Mesenchymal stem cell (in vitro differentiated cells and primary cell): ENCODE measurements around the gene MRPL49.

Experiments
- DNase-seq: peaks from one replicate; pipeline ENCODE4 v3.0.0-alpha.2; 2013
- H2AFZ ChIP-seq: one replicate; pipeline ENCODE4 v1.6.1; 2013; ENCODE audit warnings: low read depth, mild to moderate bottlenecking, control low read depth, inconsistent platforms, low read length, moderate library complexity
- H2AK5ac ChIP-seq: 2 replicates; pipeline ENCODE4 v1.6.1; 2013; ENCODE audit warnings: low read length, moderate library complexity, mild to moderate bottlenecking, inconsistent platforms; ENCODE audit not compliant: severe bottlenecking
- H2BK120ac ChIP-seq: one replicate; pipeline ENCODE4 v1.6.1; 2013; ENCODE audit warnings: low read depth, mild to moderate bottlenecking, inconsistent platforms, low read length, moderate library complexity
- H2BK12ac ChIP-seq, 2 experiments: one replicate each; pipeline ENCODE4 v1.6.1; 2013; ENCODE audit warnings: inconsistent platforms in 2 of 2, low read length in 2 of 2, mild to moderate bottlenecking in 2 of 2, moderate library complexity in 2 of 2, control low read depth in 1 of 2
- H2BK15ac ChIP-seq: one replicate; pipeline ENCODE4 v1.6.1; 2013; ENCODE audit warnings: mild to moderate bottlenecking, low read depth, inconsistent platforms; ENCODE audit not compliant: poor library complexity, severe bottlenecking
- H2BK5ac ChIP-seq: 2 replicates; pipeline ENCODE4 v1.6.1; 2013; ENCODE audit warnings: low read depth, mild to moderate bottlenecking, low read length, control low read depth, inconsistent platforms; ENCODE audit not compliant: poor library complexity, severe bottlenecking
- H3K14ac ChIP-seq, 2 experiments: one replicate each; pipeline ENCODE4 v1.6.1; 2013; ENCODE audit warnings: inconsistent platforms in 2 of 2, low read length in 2 of 2, control low read depth in 1 of 2, mild to moderate bottlenecking in 1 of 2, moderate library complexity in 1 of 2
- H3K18ac ChIP-seq, 2 experiments: one replicate each; pipeline ENCODE4 v1.6.1; 2013; ENCODE audit warnings: inconsistent platforms in 2 of 2, low read length in 2 of 2, control low read depth in 1 of 2, low read depth in 1 of 2, mild to moderate bottlenecking in 1 of 2
- H3K23ac ChIP-seq, 2 experiments: one replicate each; pipeline ENCODE4 v1.6.1; 2013; ENCODE audit warnings: inconsistent platforms in 2 of 2, low read length in 2 of 2, mild to moderate bottlenecking in 2 of 2, moderate library complexity in 2 of 2, control low read depth in 1 of 2
- H3K27ac ChIP-seq: 2 replicates; pipeline ENCODE4 v1.5.1; 2013; ENCODE audit warnings: mild to moderate bottlenecking, moderate library complexity, low read length, control low read depth, inconsistent platforms; ENCODE audit not compliant: poor library complexity, severe bottlenecking
- H3K27me3 ChIP-seq, 2 experiments: 2 replicates each; pipeline versions ENCODE4 v1.6.1 to v1.7.0; 2013; ENCODE audit warnings: low read length in 2 of 2, mild to moderate bottlenecking in 2 of 2, moderate library complexity in 2 of 2, control low read depth in 1 of 2, inconsistent platforms in 1 of 2; ENCODE audit not compliant: control insufficient read depth in 1 of 2, insufficient read depth in 1 of 2
- H3K36me3 ChIP-seq, 2 experiments: 2 replicates each; pipeline versions ENCODE4 v1.6.1 to v1.7.0; 2013; ENCODE audit warnings: low read length in 2 of 2, control low read depth in 1 of 2, inconsistent platforms in 1 of 2, low read depth in 1 of 2, mild to moderate bottlenecking in 1 of 2; ENCODE audit not compliant: insufficient read depth in 2 of 2, control insufficient read depth in 1 of 2
- H3K4ac ChIP-seq, 2 experiments: one replicate each; pipeline ENCODE4 v1.6.1; 2013; ENCODE audit warnings: inconsistent platforms in 2 of 2, low read length in 2 of 2, mild to moderate bottlenecking in 2 of 2, moderate library complexity in 2 of 2, control low read depth in 1 of 2, low read depth in 1 of 2
- H3K4me1 ChIP-seq: 2 replicates; pipeline ENCODE4 v1.6.1; 2013; ENCODE audit warnings: low read depth, low read length, control low read depth; ENCODE audit not compliant: control insufficient read depth, insufficient read depth
- H3K4me2 ChIP-seq: 2 replicates; pipeline ENCODE4 v1.6.1; 2013; ENCODE audit warnings: low read length, mild to moderate bottlenecking, inconsistent platforms; ENCODE audit not compliant: poor library complexity, severe bottlenecking
- H3K4me3 ChIP-seq, 2 experiments: 2 replicates each; pipeline versions ENCODE4 v1.5.1 to v1.7.0; 2013; ENCODE audit warnings: low read length in 2 of 2, mild to moderate bottlenecking in 2 of 2, control low read depth in 1 of 2, low read depth in 1 of 2; ENCODE audit not compliant: insufficient read depth in 1 of 2
- H3K79me1 ChIP-seq: replicated peaks from 2 replicates; pipeline ENCODE4 v1.6.1; 2013; ENCODE audit warnings: mild to moderate bottlenecking, control low read depth, low read length, inconsistent platforms; ENCODE audit not compliant: poor library complexity, severe bottlenecking
- H3K9ac ChIP-seq: 2 replicates; pipeline ENCODE4 v1.7.0; 2013; ENCODE audit warnings: mild to moderate bottlenecking, low read length, moderate library complexity
- H3K9me3 ChIP-seq: 2 replicates; pipeline ENCODE4 v1.7.0; 2013; ENCODE audit warnings: mild to moderate bottlenecking, low read length; ENCODE audit not compliant: control insufficient read depth
- H4K8ac ChIP-seq: one replicate; pipeline ENCODE4 v1.6.1; 2013; ENCODE audit warnings: inconsistent platforms, mild to moderate bottlenecking, low read length, moderate library complexity
- H4K91ac ChIP-seq: one replicate; pipeline ENCODE4 v1.6.1; 2013; ENCODE audit warnings: mild to moderate bottlenecking, low read length, inconsistent platforms
- WGBS: methylation state at CpG from one replicate; pipeline ENCODE4 v1.1.7; 2013; ENCODE audit warnings: mixed read lengths; 5-methylcytosine and 5-hydroxymethylcytosine counted together

MRPL49 gene

DNA sequence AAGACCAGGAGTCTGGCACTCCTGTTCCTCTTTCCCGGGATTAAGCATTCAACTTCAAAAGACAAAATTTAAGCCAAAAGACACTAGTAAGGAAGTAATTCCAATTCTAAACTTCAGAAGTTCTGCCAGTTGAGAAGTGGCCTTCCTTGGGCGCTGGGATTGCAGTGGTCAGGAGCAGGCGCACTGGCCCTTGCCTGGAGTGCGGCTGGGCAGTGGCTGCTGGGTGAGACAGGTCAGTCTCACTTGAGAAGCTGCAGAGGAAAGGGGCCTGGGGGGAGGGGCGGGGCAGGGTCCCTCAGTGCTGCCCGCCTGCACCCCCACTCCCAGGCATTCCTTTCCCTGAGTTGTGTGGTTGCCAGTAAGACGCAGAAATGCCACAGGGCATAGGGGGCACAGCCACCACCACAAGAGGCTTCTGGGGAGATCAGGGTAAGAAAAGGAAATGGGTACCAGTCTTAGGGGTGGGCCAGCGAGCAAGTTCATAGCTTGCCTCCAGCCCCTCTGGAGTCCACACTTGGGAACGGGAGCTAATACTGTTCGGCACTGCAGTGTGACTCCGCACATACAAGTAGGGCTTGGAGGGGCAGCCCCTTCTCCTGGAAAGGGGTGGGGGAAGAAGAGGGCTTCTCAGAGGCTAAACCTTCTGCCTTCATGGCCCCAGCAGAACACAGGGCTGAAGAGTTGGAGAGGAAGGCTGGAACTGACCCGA, 5.5 kb downstream of the MRPL49 start:
- Histone ChIP-seq H2AFZ (no peak overlapping the region), H3K27me3 (no peaks in the 10 kb centered on the region), H4K8ac (no peak overlapping the region), H2BK15ac (no peak overlapping the region), H3K79me1 (peaks cover 35% of the 10 kb centered on the region), H3K23ac (no peak overlapping the region), H3K4me2 (no peak overlapping the region), H3K4ac (no peak overlapping the region), H3K9ac (no peak overlapping the region), H4K91ac (no peak overlapping the region), H2BK5ac (no peak overlapping the region), H3K4me3 (no peak overlapping the region), H3K9me3 (no peaks in the 10 kb centered on the region), H3K4me1 (peaks cover 9% of the 10 kb centered on the region), H2BK12ac (no peak overlapping the region), H2AK5ac (no peak overlapping the region), H3K14ac (no peak overlapping the region), H3K18ac (no peak overlapping the region), H2BK120ac (no peak overlapping the region), H3K27ac (no peak overlapping the region), H3K36me3 (peaks cover 74 to 85% of the 10 kb centered on the region in 2 experiments)
- WGBS = 98% methylated on average over 12 of the region's 12 CpGs
- no peak for DNase-seq

DNA sequence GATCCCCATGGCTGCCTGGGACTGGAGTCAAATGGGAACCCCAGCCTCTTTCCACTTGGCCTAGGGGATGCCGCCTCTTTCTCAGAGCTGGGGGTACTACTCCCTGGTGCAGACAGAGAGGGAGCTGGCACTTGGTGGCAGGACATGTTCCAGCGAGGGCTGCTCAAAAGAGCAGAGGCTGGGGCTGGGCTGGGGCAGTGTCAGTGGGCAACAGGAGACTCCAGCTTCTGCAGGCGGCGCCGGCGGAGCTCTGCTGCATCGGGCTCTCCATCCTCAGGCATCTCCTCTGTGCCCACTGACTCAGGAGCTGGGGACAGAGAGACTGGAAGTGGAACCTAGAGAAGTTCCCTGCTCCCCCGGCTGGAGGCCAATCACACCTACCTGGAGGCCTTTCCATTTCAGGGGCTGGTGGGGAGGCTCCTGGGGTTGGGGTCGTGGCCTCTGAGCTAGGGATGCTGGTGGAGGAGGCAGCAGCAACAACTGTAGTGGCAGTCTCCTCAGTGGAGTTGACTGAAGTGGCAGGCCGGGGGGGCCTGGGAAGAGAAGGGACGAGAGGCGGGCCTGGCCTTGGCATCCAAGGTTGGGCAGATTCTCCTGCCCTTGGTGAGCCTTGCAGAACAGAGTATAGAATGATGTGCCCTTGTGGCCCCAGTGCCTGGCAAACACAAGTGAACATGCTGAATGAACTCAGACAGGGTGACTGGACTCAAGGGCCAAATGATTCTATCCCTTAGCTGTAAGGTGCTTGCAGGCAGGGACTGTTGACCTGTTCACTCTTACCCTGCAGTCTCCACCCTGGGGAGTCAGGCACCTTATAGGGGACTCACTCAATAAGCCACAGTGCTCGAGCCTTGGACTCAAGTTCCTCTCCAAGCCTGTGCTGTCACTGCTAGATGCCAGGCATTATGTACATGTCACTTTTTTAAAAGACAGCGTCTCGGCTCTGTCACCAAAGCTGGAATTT, 6.3 kb downstream of the MRPL49 start:
- Histone ChIP-seq H3K4me3 (no peak overlapping the region), H3K4me2 (no peak overlapping the region), H3K27me3 (no peaks in the 10 kb centered on the region), H3K4ac (no peak overlapping the region), H3K14ac (no peak overlapping the region), H2AFZ (no peak overlapping the region), H4K8ac (no peak overlapping the region), H3K9me3 (no peaks in the 10 kb centered on the region), H3K27ac (no peak overlapping the region), H3K23ac (no peak overlapping the region), H2AK5ac (no peak overlapping the region), H3K9ac (no peak overlapping the region), H3K18ac (no peak overlapping the region), H2BK5ac (no peak overlapping the region), H3K79me1 (peaks cover 35% of the 10 kb centered on the region), H2BK12ac (no peak overlapping the region), H2BK120ac (no peak overlapping the region), H3K4me1 (peaks cover 16% of the 10 kb centered on the region), H2BK15ac (no peak overlapping the region), H4K91ac (no peak overlapping the region), H3K36me3 (peaks cover 77 to 90% of the 10 kb centered on the region in 2 experiments)
- WGBS = 93% methylated on average over 15 of the region's 15 CpGs
- no peak for DNase-seq

- no peak overlapping the region for H3K4me3 ChIP-seq
- no peak overlapping the region for H4K8ac ChIP-seq
- no peak overlapping the region for H4K91ac ChIP-seq
- H3K79me1 ChIP-seq = peaks cover 33% of the 10 kb centered on the region
- H2AK5ac ChIP-seq = no peak overlapping the region
- H3K9ac ChIP-seq = no peak overlapping the region
- no peak overlapping the region for H3K18ac ChIP-seq
- no peak overlapping the region for H2BK12ac ChIP-seq
- H3K4me1 ChIP-seq = peaks cover 16% of the 10 kb centered on the region
- no peak overlapping the region for H3K4me2 ChIP-seq
- H3K9me3 ChIP-seq = no peaks in the 10 kb centered on the region
- H2AFZ ChIP-seq = no peak overlapping the region
- no peak overlapping the region for H3K23ac ChIP-seq
- no peak overlapping the region for H2BK120ac ChIP-seq
- H2BK15ac ChIP-seq = no peak overlapping the region
- no peaks in the 10 kb centered on the region for H3K27me3 ChIP-seq
- H3K14ac ChIP-seq = no peak overlapping the region
- peaks cover 77 to 81% of the 10 kb centered on the region in 2 experiments for H3K36me3 ChIP-seq
- H2BK5ac ChIP-seq = no peak overlapping the region
- no peak for DNase-seq
- 98% methylated on average over 12 of the region's 13 CpGs for WGBS
- H3K4ac ChIP-seq = no peak overlapping the region
- no peak overlapping the region for H3K27ac ChIP-seq
These were observed 7.7 kb downstream of the MRPL49 start for GRCh38 chr11:65129649-65130441.
